Sigmoid colon (tissue), 7 donors: Measurements from ENCODE around the gene TMEM74B. TPM values are rescaled to one million over a fixed set of nuclear protein-coding genes. Genes with fewer than 3 reads are reported as not detected.

Experiments
- DNase-seq: peaks from one replicate; pipeline ENCODE4 v3.0.0-alpha.2; 2019
- H3K27ac ChIP-seq, 4 donors: fragments of 200-600 bp; sonication (generic); one replicate each; pipeline ENCODE4 v1.5.1; 2016 to 2019; ENCODE audit warnings: mild to moderate bottlenecking in 1 of 4
- H3K27me3 ChIP-seq, 3 donors: fragments of 200-600 bp; sonication (generic); one replicate each; pipeline ENCODE4 v1.5.1; 2019; ENCODE audit warnings: mild to moderate bottlenecking in 1 of 3
- H3K36me3 ChIP-seq, 4 donors: fragments of 200-600 bp; sonication (generic); one replicate each; pipeline ENCODE4 v1.5.1; 2016 to 2019
- H3K4me1 ChIP-seq, 4 donors: fragments of 200-600 bp; sonication (generic); one replicate each; pipeline ENCODE4 v1.5.1; 2017 to 2019
- H3K4me3 ChIP-seq, 4 donors: fragments of 200-600 bp; sonication (generic); one replicate each; pipeline ENCODE4 v1.5.1; 2017 to 2019; ENCODE audit warnings: mild to moderate bottlenecking in 2 of 4, moderate library complexity in 1 of 4
- H3K9me3 ChIP-seq, 4 donors: fragments of 200-600 bp in 3 of 4; sonication (generic) in 3 of 4; one replicate each; pipeline versions ENCODE4 v1.5.1 to v1.6.1; 2013 to 2019
- CTCF ChIP-seq, 4 experiments: fragments of 450-650 bp in 3 of 4; fragments of 200-600 bp in 1 of 4; IDR thresholded peaks; one replicate each; pipeline ENCODE4 v1.5.1; 2016 to 2019; ENCODE audit warnings: antibody characterized with exemption in 4 of 4, mild to moderate bottlenecking in 3 of 4, moderate library complexity in 2 of 4
- EP300 ChIP-seq, 4 donors: sonication (generic); formaldehyde crosslinking; IDR thresholded peaks; one replicate each; pipeline ENCODE4 v1.6.1; 2017; ENCODE audit warnings: antibody characterized with exemption in 4 of 4
- POLR2A ChIP-seq, 2 donors: fragments of 450-650 bp; IDR thresholded peaks; one replicate each; pipeline ENCODE4 v1.6.1; 2016; ENCODE audit warnings: antibody characterized with exemption in 2 of 2, mild to moderate bottlenecking in 2 of 2, moderate library complexity in 2 of 2
- POLR2AphosphoS5 ChIP-seq, 4 donors: sonication (generic); formaldehyde crosslinking; IDR thresholded peaks; one replicate each; pipeline ENCODE4 v1.6.1; 2017; ENCODE audit warnings: antibody characterized with exemption in 4 of 4
- WGBS, 2 donors: extraction: QIAGEN DNeasy Blood & Tissue Kit; methylation state at CpG; one replicate each; pipeline ENCODE4 v1.1.7; 2013; 5-methylcytosine and 5-hydroxymethylcytosine counted together
- intact Hi-C: fragments of 100-400 bp; cut with DNase I; formaldehyde crosslinking; loops from one replicate; pipeline ENCODE4 v1.15.1; 2023
- polyA plus RNA-seq, 3 donors: library from polyadenylated mRNA; stranded (reverse); fragments of 200-250 nt; gene quantifications; one replicate each; pipeline ENCODE4 v1.2.3, GENCODE V29; 2013
- total RNA-seq, 4 donors: library from RNA; depleted of rRNA; stranded (reverse); fragments of >200 nt; gene quantifications; one replicate each; pipeline ENCODE4 v1.1.0, GENCODE V29; 2016
- donor health status: healthy with polysubstance abuse.
- donor health status: Bipolar disorder and iron deficiency.
- donor health status: healthy.

TMEM74B gene
- total and polyA plus RNA-seq, 7 donors, result 0.33 to 2.9 TPM; not detected in 5

GRCh38 chr20:1199964-1200363 lies 15.2 kb upstream of the TMEM74B start:
- H3K27ac ChIP-seq, result peak overlapping the region in 1 of 4 donors; percentile 27
- H3K9me3 ChIP-seq, result no peaks in the 10 kb centered on the region
- H3K36me3 ChIP-seq, result no peaks in the 10 kb centered on the region
- H3K27me3 ChIP-seq, result no peaks in the 10 kb centered on the region
- no peak for TF ChIP-seq POLR2A (IDR thresholded peaks at IDR 0.05)
- no peak for TF ChIP-seq POLR2AphosphoS5 (IDR thresholded peaks at IDR 0.05)
- TF ChIP-seq EP300 (IDR thresholded peaks at IDR 0.05), result no peak
- TF ChIP-seq CTCF (IDR thresholded peaks at IDR 0.05), result no peak
- H3K4me3 ChIP-seq, result no peak overlapping the region
- intact Hi-C loops, result no loop called here
- DNase-seq, result no peak
- no peaks in the 10 kb centered on the region for H3K4me1 ChIP-seq
- 77 to 84% methylated on average over 1 of the region's 1 CpG for WGBS, 2 donors

- WGBS, 2 donors, result 82 to 83% methylated on average over 7 of the region's 7 CpGs
- intact Hi-C loops, result no loop called here
- Histone ChIP-seq H3K4me3 (no peak overlapping the region), H3K36me3 (no peaks in the 10 kb centered on the region), H3K4me1 (no peaks in the 10 kb centered on the region), H3K9me3 (no peaks in the 10 kb centered on the region), H3K27ac (peak overlapping the region in 1 of 4 donors; percentile 27), H3K27me3 (no peaks in the 10 kb centered on the region)
- TF ChIP-seq CTCF (IDR thresholded peaks at IDR 0.05), result no peak
- no peak for TF ChIP-seq POLR2A (IDR thresholded peaks at IDR 0.05)
- no peak for TF ChIP-seq POLR2AphosphoS5 (IDR thresholded peaks at IDR 0.05)
- TF ChIP-seq EP300 (IDR thresholded peaks at IDR 0.05), result no peak
- DNase-seq, result no peak
These were observed 14.6 kb upstream of the TMEM74B start for GRCh38 chr20:1199212-1199873.

- WGBS, 2 donors, result 85 to 96% methylated on average over 5 of the region's 5 CpGs
- no peak overlapping the region for H3K4me3 ChIP-seq
- H3K27me3 ChIP-seq, result no peaks in the 10 kb centered on the region
- no peaks in the 10 kb centered on the region for H3K9me3 ChIP-seq
- no peak for DNase-seq
- H3K27ac ChIP-seq, result no peak overlapping the region
- H3K4me1 ChIP-seq, result no peaks in the 10 kb centered on the region
- H3K36me3 ChIP-seq, result no peaks in the 10 kb centered on the region
- TF ChIP-seq CTCF (IDR thresholded peaks at IDR 0.05), result no peak
- no peak for TF ChIP-seq POLR2AphosphoS5 (IDR thresholded peaks at IDR 0.05)
- no peak for TF ChIP-seq EP300 (IDR thresholded peaks at IDR 0.05)
- no peak for TF ChIP-seq POLR2A (IDR thresholded peaks at IDR 0.05)
- intact Hi-C loops, result no loop called here
These were observed 14.0 kb upstream of the TMEM74B start for GRCh38 chr20:1198751-1199150.

GRCh38 chr20:1197801-1198200 lies 13.0 kb upstream of the TMEM74B start:
- Histone ChIP-seq H3K4me1 (no peaks in the 10 kb centered on the region), H3K27ac (no peak overlapping the region), H3K9me3 (no peaks in the 10 kb centered on the region), H3K4me3 (no peak overlapping the region), H3K36me3 (no peaks in the 10 kb centered on the region), H3K27me3 (no peaks in the 10 kb centered on the region)
- DNase-seq, result no peak
- WGBS, 2 donors, result 84 to 86% methylated on average over 7 of the region's 7 CpGs
- TF ChIP-seq CTCF (IDR thresholded peaks at IDR 0.05) (no peak), EP300 (IDR thresholded peaks at IDR 0.05) (no peak), POLR2AphosphoS5 (IDR thresholded peaks at IDR 0.05) (no peak), POLR2A (IDR thresholded peaks at IDR 0.05) (no peak)
- intact Hi-C loops, result no loop called here

- intact Hi-C loops, result no loop called here
- 94 to 96% methylated on average over 2 of the region's 2 CpGs for WGBS, 2 donors
These were observed 11.9 kb upstream of the TMEM74B start for GRCh38 chr20:1196634-1197033.

More at GRCh38 chr20:1196634-1197033, 11.9 kb upstream of the TMEM74B start:
- Histone ChIP-seq H3K9me3 (no peaks in the 10 kb centered on the region), H3K27ac (no peak overlapping the region), H3K4me1 (no peaks in the 10 kb centered on the region), H3K4me3 (no peak overlapping the region), H3K36me3 (no peaks in the 10 kb centered on the region), H3K27me3 (no peaks in the 10 kb centered on the region)
- TF ChIP-seq EP300 (IDR thresholded peaks at IDR 0.05) (no peak), CTCF (IDR thresholded peaks at IDR 0.05) (no peak), POLR2A (IDR thresholded peaks at IDR 0.05) (no peak), POLR2AphosphoS5 (IDR thresholded peaks at IDR 0.05) (no peak)
- DNase-seq, result no peak
